ENCODE data around the gene SH3PXD2A.
"Not testable (repeated sequence)": the region's sequence is repeated elsewhere in the genome, so short reads cannot be mapped to it uniquely, and the experiment has no call there.

The SH3PXD2A gene

GRCh38 chr10:103679096-103679790 lies 176.1 kb downstream of the SH3PXD2A start:
- DNase-seq, result no peak

DNA sequence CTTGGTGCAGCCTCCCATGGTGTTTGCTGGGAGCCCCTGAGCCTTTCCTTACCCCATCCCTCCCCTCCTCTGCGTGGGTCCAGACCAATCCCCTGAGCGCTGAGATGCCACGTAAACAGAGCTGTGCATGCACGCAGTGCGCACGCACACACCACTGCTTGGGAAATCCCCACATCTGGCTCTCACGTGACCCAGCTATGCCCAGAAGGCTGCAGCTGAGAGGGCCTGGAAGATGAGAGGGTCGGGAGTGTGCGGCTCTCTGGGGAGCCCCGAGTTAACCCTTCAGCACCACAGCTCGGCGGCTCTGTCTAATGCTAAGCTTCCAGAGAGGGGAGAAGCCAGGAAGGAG lies 177.2 kb downstream of the SH3PXD2A start:
- DNase-seq, result no peak

DNA sequence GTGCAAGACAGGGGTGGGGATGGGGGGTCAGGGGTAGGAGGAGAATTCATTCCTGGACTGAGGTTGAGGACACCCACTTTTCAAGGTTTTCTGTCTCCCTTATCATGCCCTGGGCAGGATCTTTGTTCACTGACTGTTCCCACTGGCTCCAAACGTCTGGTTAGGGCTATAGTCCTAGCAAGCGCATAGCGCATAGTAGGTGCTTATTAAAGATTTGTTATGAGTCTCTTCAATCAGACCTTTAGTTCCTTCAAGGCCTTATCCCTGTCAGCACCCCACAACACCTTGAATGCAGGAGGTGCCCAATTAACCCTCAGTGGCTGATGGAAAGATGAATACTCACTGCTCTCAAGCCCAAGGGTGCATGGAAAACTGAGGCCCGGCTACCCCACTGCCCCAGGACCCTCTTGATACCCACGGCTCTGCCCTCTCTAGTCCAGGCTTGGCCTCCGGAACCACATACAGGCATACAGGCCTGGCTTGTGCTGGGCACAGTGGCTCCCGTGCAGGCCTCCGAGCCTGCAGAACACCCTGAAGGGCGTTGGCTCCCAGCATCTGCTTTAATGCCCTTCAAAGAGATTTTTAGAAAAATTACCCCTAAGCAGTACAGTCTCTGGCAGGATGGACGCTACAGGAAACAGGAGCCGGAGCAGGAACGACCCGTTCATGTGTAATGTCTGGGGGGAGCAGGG lies 177.7 kb downstream of the SH3PXD2A start:
- DNase-seq, result no peak

DNA sequence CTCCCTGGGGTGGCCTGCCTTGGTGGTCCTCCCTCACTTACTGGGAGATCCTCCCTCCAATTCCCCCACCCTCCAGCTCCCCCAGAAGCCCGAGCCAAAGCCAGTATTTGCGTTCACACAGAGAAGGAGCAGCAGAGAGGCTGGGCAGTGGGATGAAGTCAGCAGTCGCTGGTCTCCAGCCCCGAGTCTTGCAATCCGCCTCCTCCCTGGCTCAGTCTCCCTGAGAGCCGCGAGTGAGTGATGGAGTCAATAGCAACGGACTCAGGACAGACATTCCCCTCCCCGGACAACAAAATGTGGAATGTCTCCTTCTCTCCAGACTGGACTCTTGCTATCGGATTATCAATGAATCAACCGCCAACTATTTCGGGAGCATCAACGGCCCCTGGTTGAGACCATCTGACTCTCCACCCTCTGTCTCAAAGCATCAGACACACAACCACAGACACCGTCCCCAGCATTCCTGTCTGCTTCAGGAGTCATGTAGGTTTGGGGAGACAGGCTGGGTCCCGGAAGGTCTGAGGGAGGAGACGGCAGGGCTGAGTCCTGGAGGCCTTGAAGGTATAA lies 178.4 kb downstream of the SH3PXD2A start:
- no peak for DNase-seq

DNA sequence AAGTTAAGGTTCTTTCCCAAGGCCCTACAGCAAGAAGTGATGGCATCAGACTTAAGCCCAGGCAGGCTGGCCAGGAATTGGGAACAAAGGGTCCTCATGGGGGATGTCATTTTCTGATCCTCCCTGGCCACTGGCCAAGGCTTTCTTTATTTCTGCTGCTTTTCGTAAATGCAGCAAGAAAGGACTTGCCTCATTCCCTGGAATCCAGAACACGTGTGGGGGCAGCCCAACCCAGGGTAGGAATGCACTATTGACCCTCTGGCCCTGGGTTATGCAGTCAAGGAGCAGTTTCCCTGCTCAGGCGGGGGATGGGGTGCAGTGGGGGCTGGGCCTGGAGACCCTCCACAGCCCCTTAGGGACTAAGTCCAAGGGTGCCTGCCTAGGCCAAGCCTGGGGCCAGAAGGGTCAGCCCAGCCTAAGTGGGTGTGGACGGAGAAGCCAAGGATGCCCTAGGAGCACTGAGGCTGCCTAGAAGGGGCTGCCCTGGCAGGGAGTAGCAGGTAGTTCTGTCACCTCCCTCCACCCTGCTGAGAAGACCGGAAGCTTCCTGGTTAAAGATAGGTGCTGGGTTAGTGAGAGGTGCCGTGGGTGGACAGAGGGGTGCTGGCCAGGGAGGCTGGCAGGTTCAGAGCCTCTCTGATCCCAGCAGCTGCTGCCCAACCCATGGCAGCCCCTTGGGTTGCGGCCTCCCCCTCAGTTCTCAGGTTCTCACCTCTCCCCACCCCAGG lies 179.2 kb downstream of the SH3PXD2A start:
- no peak for DNase-seq

DNA sequence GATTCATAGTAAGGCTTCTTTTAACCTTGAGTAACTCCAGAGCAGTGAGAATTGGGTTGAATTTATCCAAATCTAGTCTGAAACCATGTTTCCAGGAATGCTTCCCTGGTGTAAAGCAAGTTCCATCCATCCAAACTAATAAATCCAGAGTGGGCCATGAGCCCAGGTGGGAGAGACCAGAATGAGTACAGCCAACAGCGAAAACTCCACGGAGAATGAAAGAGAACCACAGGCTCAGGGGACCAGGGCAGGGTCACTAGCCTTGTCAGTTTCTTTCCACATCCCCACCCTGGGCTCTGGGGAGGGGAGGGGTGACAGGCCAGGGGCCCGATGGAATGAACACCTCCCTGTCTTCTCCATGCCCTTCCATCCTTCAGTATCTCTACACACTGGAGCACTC lies 181.8 kb downstream of the SH3PXD2A start:
- no peak for DNase-seq

DNA sequence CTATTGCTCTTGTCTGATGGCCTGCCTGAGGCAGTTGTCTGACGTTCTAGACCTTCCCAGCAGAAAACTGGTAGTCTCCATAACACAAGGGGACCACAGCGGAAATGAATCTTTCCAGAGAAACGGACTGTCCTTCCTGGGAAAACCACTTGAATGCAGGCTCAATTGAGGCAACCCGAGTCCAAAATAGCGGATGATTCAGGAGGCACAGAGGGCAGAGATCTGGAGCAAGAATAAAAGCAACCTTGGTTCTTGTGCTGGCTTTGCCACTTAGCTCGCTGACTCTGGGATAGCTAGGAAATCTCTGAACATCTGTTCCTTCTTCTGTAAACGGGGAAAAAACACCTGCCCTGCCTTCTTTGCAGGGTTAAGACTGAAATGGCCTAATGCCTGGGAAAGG lies 183.0 kb downstream of the SH3PXD2A start:
- DNase-seq, result no peak

GRCh38 chr10:103671126-103671895 lies 184.1 kb downstream of the SH3PXD2A start:
- no peak for DNase-seq

GRCh38 chr10:103669944-103670343 lies 185.4 kb downstream of the SH3PXD2A start:
- no peak for DNase-seq

GRCh38 chr10:103669243-103669929 lies 186.0 kb downstream of the SH3PXD2A start:
- DNase-seq, result no peak

GRCh38 chr10:103668351-103669242 lies 186.8 kb downstream of the SH3PXD2A start:
- DNase-seq, result no peak

GRCh38 chr10:103667356-103667755 lies 188.0 kb downstream of the SH3PXD2A start:
- DNase-seq, result no peak

DNA sequence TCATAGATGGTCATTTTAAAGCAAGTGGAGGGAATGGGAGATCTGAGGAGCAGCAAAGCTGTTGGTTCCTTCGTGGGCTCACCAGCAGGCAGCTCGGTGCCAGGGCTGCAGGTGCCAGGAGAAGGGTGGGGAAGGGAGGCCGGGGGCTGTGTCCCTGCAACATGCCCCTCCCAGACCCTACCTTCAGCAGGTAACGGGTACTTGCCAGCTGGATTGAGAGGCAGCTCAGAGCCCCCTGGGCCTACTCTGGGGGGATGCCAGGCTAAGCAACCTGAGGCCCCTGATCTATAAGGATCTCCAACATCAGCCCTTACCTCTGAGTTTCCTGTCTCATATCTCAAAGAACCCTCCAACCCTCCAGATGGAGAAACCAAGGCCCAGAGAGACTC lies 188.6 kb downstream of the SH3PXD2A start:
- DNase-seq, result no peak

- no peak for DNase-seq
Measured at GRCh38 chr10:103666087-103666761, 189.2 kb downstream of the SH3PXD2A start.

DNA sequence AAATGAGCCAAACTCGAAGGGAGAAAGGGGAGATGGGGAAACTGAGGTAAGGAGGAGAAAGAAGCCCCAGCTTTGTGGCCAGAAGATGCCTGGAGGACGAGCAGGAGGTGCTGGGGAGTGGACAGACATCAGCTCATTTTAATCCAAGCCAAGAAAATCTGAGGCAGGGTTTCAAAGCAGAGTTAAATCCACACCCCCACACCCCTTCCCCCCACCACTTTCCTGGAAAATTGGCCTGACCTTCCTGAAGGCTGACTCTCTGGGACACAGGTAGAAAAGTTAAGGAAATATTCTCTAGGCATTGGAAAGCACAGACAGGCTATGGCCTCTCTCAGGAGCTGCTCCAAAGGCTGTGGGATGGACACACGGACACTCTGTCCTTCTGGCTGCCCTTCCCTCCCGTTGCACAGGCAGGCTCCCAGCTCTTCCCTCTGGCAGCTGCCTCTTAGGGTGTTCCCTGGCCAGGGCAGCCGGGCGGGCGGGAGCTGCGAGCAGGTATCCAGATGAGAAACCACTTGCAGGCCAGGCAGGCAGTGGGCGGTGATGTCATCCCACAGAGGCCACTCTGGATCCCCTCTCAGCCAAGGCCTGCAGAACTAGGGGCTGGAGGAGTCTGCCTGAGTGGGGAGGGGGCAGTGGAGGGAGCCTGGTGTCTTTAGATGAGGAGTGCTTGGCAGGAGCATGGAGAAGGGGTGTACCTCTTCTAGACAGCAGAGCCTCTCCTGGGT lies 190.1 kb downstream of the SH3PXD2A start:
- no peak for DNase-seq

DNA sequence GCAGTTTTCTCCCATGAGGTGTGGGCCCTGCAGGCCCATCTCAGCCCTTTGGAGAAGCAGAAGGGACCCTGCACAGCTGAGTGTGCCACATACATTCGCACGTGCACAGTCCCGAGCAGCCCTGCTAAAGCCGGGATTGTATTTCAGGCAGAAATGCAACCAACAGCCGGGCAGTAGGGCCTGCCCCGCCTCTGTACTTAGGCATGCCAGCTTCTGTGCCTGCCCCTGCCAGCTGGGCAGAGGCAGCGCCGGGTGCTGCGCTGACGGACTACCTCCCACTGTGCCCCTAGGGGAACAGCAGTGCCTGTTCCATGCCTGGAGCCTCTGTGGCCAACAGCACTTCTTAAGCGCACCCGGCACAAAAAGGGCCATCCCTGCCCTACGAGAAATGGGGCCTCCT lies 191.6 kb downstream of the SH3PXD2A start:
- DNase-seq, result no peak

GRCh38 chr10:103663236-103663635 lies 192.1 kb downstream of the SH3PXD2A start:
- DNase-seq, result no peak

DNA sequence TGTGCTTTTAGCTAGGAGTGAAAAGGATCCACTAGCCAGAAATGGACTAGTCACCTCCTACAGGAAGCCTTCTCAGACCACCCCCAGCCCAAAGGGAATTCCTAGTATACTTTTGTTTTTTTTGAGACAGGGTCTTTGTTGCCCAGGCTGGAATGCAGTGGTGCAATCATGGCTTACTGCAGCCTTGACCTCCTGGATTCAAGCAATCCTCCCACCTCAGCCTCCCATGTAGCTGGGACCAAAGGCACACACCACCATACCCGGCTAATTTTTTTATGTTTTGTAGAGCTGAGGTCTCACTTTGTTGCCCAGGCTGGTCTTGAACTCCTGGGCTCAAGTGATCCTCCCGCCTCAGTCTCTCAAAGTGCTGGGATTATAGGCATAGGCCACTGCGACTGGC lies 192.7 kb downstream of the SH3PXD2A start:
- DNase-seq, result not testable (repeated sequence)

- DNase-seq, result peak; percentile 66
Measured at GRCh38 chr10:103661198-103661950, 194.0 kb downstream of the SH3PXD2A start.
